ENCODE results near the gene HTD2. TPM values are rescaled to one million over a fixed set of nuclear protein-coding genes. Genes with fewer than 3 reads are reported as not detected.
A peak's percentile ranks its signal among the peaks of the same experiment; 100 is the strongest.

The HTD2 gene
- total and polyA plus RNA-seq, 2 donors (not counting 3 experiments of a cell fraction or from before 2014, with no cell fraction given), result 8.2 to 10.3 TPM

- no peak overlapping the region for H3K9ac ChIP-seq (replicated peaks; ENCODE audit: extremely low read depth, insufficient read depth, low read length)
- no peaks in the 10 kb centered on the region for H3K4me1 ChIP-seq (ENCODE audit: control insufficient read depth, extremely low read depth, insufficient read depth, low read length)
- H4K20me1 ChIP-seq (replicated peaks; ENCODE audit: control insufficient read depth, extremely low read depth, insufficient read depth, low read length), result no peaks in the 10 kb centered on the region
- dilution Hi-C loops (cut with MboI; ENCODE audit: extremely low pct_ligation_motif_present, low sequenced_read_pairs), result no loop called here
- intact Hi-C loops (cut with micrococcal nuclease), result no loop called here
- no peak overlapping the region for H3K4me2 ChIP-seq (ENCODE audit: insufficient read depth, low read length)
- no peak overlapping the region for H3K27ac ChIP-seq (ENCODE audit: insufficient read depth, low read depth, low read length)
- no peak for TF ChIP-seq JUN (IDR thresholded peaks at IDR 0.05; ENCODE audit: borderline replicate concordance, insufficient read depth, insufficient read length, low read depth)
- TF ChIP-seq CTCF (IDR thresholded peaks at IDR 0.05; ENCODE audit: extremely low read depth in 1 of 2, insufficient read depth in 1 of 2, low read depth in 1 of 2, low read length in 2 of 2), result no peak
- no peak for TF ChIP-seq EZH2 (IDR thresholded peaks at IDR 0.05; ENCODE audit: borderline replicate concordance, low read depth, low read length, severe bottlenecking)
- no peak for TF ChIP-seq POLR2A (IDR thresholded peaks at IDR 0.05; ENCODE audit: low read depth, low read length)
- TF ChIP-seq MAX (IDR thresholded peaks at IDR 0.05; ENCODE audit: insufficient read depth, insufficient read length), result no peak
- TF ChIP-seq GATA2 (IDR thresholded peaks at IDR 0.05; ENCODE audit: insufficient read depth, insufficient read length, low read depth, low read length), result no peak
- TF ChIP-seq FOS (IDR thresholded peaks at IDR 0.05; ENCODE audit: borderline replicate concordance, insufficient read depth, low read length), result no peak
- TF ChIP-seq MYC (IDR thresholded peaks at IDR 0.05; ENCODE audit: low read depth, low read length), result no peak
- TF ChIP-seq POLR2AphosphoS5 (IDR thresholded peaks at IDR 0.05; ENCODE audit: insufficient read depth, low read depth, low read length), result no peak
- POLR2A ChIA-PET, result no interaction called here
- no peaks in the 10 kb centered on the region for H3K9me3 ChIP-seq (replicated peaks; ENCODE audit: control insufficient read depth, insufficient read depth, low read length)
- no TSS peak for BruUV-seq (replicated peaks)
- H3K36me3 ChIP-seq (ENCODE audit: control insufficient read depth in 2 of 2, extremely low read depth in 1 of 2, insufficient read depth in 2 of 2, low read length in 2 of 2), result no peaks in the 10 kb centered on the region
- H3K9me1 ChIP-seq (replicated peaks; ENCODE audit: control insufficient read depth, extremely low read depth, insufficient read depth, low read length), result no peaks in the 10 kb centered on the region
- H3K79me2 ChIP-seq (ENCODE audit: control insufficient read depth, insufficient read depth, low read length), result no peaks in the 10 kb centered on the region
- no peak for FAIRE-seq
- CTCF ChIA-PET, result interaction anchor here (0.9 to 4.9 kb wide), 4 partner anchors 14 to 114 kb away, joined by 4 to 28 read pairs (median 15); partner anchors contain the start of genes HTD2 and RPP14
- peak; percentile 28 for DNase-seq (ENCODE audit: low read depth, low spot score)
- no peaks in the 10 kb centered on the region for H3K27me3 ChIP-seq (ENCODE audit: control insufficient read depth in 2 of 2, insufficient read depth in 2 of 2, low read length in 2 of 2)
- H3K4me3 ChIP-seq (replicated peaks in 1 of 3; ENCODE audit: insufficient read depth in 1 of 3, low read depth in 1 of 3, low read length in 3 of 3), result no peak overlapping the region
- no peak overlapping the region for H2AFZ ChIP-seq (ENCODE audit: low read depth, low read length)
Observed at GRCh38 chr3:58291671-58292338, 14.5 kb upstream of the HTD2 start.

All from endothelial cell of umbilical vein (primary cell).